ENCODE results near the gene GPN1.
"Not testable (repeated sequence)": the region's sequence is repeated elsewhere in the genome, so short reads cannot be mapped to it uniquely, and the experiment has no call there.

GPN1 gene

GRCh38 chr2:27664622-27665363 is 35.9 kb downstream of the GPN1 start:
- in situ Hi-C loops (cut with HindIII; ENCODE audit: low sequenced_read_pairs) = no loop called here

GRCh38 chr2:27667446-27667845 is 38.6 kb downstream of the GPN1 start:
- in situ Hi-C loops (cut with HindIII; ENCODE audit: low sequenced_read_pairs) = no loop called here

GRCh38 chr2:27671235-27671634 is 42.4 kb downstream of the GPN1 start:
- in situ Hi-C loops (cut with HindIII; ENCODE audit: low sequenced_read_pairs) = no loop called here

GRCh38 chr2:27672723-27673486 is 44.1 kb downstream of the GPN1 start:
- in situ Hi-C loops (cut with HindIII; ENCODE audit: low sequenced_read_pairs) = no loop called here

GRCh38 chr2:27680571-27680970 is 51.7 kb downstream of the GPN1 start:
- in situ Hi-C loops (cut with HindIII; ENCODE audit: low sequenced_read_pairs) = no loop called here

GRCh38 chr2:27681841-27682240 is 53.0 kb downstream of the GPN1 start:
- in situ Hi-C loops (cut with HindIII; ENCODE audit: low sequenced_read_pairs) = no loop called here

GRCh38 chr2:27682334-27682771 is 53.5 kb downstream of the GPN1 start:
- in situ Hi-C loops (cut with HindIII; ENCODE audit: low sequenced_read_pairs) = not testable (repeated sequence)

- in situ Hi-C loops (cut with HindIII; ENCODE audit: low sequenced_read_pairs) = no loop called here
These were observed 54.7 kb downstream of the GPN1 start for GRCh38 chr2:27683390-27684071.

GRCh38 chr2:27685006-27685405 is 56.2 kb downstream of the GPN1 start:
- in situ Hi-C loops (cut with HindIII; ENCODE audit: low sequenced_read_pairs) = not testable (repeated sequence)

- in situ Hi-C loops (cut with HindIII; ENCODE audit: low sequenced_read_pairs) = no loop called here
These were observed 56.7 kb downstream of the GPN1 start for GRCh38 chr2:27685577-27685976.

GRCh38 chr2:27687232-27687631 is 58.4 kb downstream of the GPN1 start:
- in situ Hi-C loops (cut with HindIII; ENCODE audit: low sequenced_read_pairs) = no loop called here

- in situ Hi-C loops (cut with HindIII; ENCODE audit: low sequenced_read_pairs) = no loop called here
These were observed 60.6 kb downstream of the GPN1 start for GRCh38 chr2:27689424-27689823.

- in situ Hi-C loops (cut with HindIII; ENCODE audit: low sequenced_read_pairs) = no loop called here
These were observed 61.2 kb downstream of the GPN1 start for GRCh38 chr2:27690052-27690451.

GRCh38 chr2:27697660-27698059 is 68.8 kb downstream of the GPN1 start:
- in situ Hi-C loops (cut with HindIII; ENCODE audit: low sequenced_read_pairs) = no loop called here

Measured in endothelial cell of hepatic sinusoid (primary cell).